HG03575 (cell line): ENCODE results near the gene MAPT.

ENCODE experiments used
- ATAC-seq: cut with Tn5 transposase; IDR thresholded peaks from one replicate; pipeline ENCODE4 v1.9.1; 2021; ENCODE audit not compliant: unreplicated experiment, insufficient number of reproducible peaks, low FRiP score; ENCODE audit errors: extremely low read depth

MAPT gene

GRCh38 chr17:46028374-46028773, 134.0 kb downstream of the MAPT start:
- no peak for ATAC-seq

- no peak for ATAC-seq
Measured at GRCh38 chr17:46028981-46029565, 134.7 kb downstream of the MAPT start.

GRCh38 chr17:46029627-46030026, 135.3 kb downstream of the MAPT start:
- ATAC-seq: no peak

- ATAC-seq: no peak
Measured at GRCh38 chr17:46030752-46031151, 136.4 kb downstream of the MAPT start.

GRCh38 chr17:46031440-46031839, 137.1 kb downstream of the MAPT start:
- ATAC-seq: no peak

- no peak for ATAC-seq
Measured at GRCh38 chr17:46031920-46032319, 137.6 kb downstream of the MAPT start.

- ATAC-seq: no peak
Measured at GRCh38 chr17:46032909-46033308, 138.6 kb downstream of the MAPT start.

- ATAC-seq: no peak
Measured at GRCh38 chr17:46033392-46033791, 139.0 kb downstream of the MAPT start.

GRCh38 chr17:46035112-46035818, 140.9 kb downstream of the MAPT start:
- no peak for ATAC-seq

- ATAC-seq: no peak
Measured at GRCh38 chr17:46036491-46036890, 142.1 kb downstream of the MAPT start.

- no peak for ATAC-seq
Measured at GRCh38 chr17:46037722-46038255, 143.4 kb downstream of the MAPT start.

GRCh38 chr17:46038414-46038813, 144.1 kb downstream of the MAPT start:
- ATAC-seq: no peak

GRCh38 chr17:46038937-46039336, 144.6 kb downstream of the MAPT start:
- ATAC-seq: no peak

GRCh38 chr17:46039592-46040186, 145.3 kb downstream of the MAPT start:
- no peak for ATAC-seq

GRCh38 chr17:46042246-46042645, 147.9 kb downstream of the MAPT start:
- ATAC-seq: no peak

GRCh38 chr17:46042925-46043324, 148.6 kb downstream of the MAPT start:
- ATAC-seq: no peak

GRCh38 chr17:46043606-46044005, 149.3 kb downstream of the MAPT start:
- ATAC-seq: no peak

- no peak for ATAC-seq
Measured at GRCh38 chr17:46044286-46044928, 150.1 kb downstream of the MAPT start.

GRCh38 chr17:46044989-46045388, 150.6 kb downstream of the MAPT start:
- ATAC-seq: no peak

- no peak for ATAC-seq
Measured at GRCh38 chr17:46045639-46046038, 151.3 kb downstream of the MAPT start.
